Astrocyte of the spinal cord (primary cell): ENCODE results near the gene FADS2.
"Not testable (repeated sequence)": the region's sequence is repeated elsewhere in the genome, so short reads cannot be mapped to it uniquely, and the experiment has no call there.

Source experiments
- DNase-seq: peaks from one replicate; pipeline ENCODE4 v3.0.0; 2011; ENCODE audit warnings: low read depth, low spot score
- H3K4me3 ChIP-seq: 2 replicates; pipeline ENCODE4 v1.5.1; 2011; ENCODE audit warnings: low read depth, mild to moderate bottlenecking, low read length, moderate library complexity
- CTCF ChIP-seq: IDR thresholded peaks from 2 replicates; pipeline ENCODE4 v1.5.1; 2012; ENCODE audit warnings: low read depth, mild to moderate bottlenecking, low read length, inconsistent platforms
- in situ Hi-C: cut with HindIII; loops from 2 replicates; pipeline ENCODE4 v1.10.0; 2017; ENCODE audit warnings: low sequenced_read_pairs

The FADS2 gene

GRCh38 chr11:61879152-61879551 lies 51.1 kb downstream of the FADS2 start:
- DNase-seq, result no peak
- no peak overlapping the region for H3K4me3 ChIP-seq
- in situ Hi-C loops, result no loop called here
- TF ChIP-seq CTCF, result no peak

GRCh38 chr11:61880031-61880430 lies 51.9 kb downstream of the FADS2 start:
- no peak for DNase-seq
- no peak for TF ChIP-seq CTCF
- in situ Hi-C loops, result no loop called here
- H3K4me3 ChIP-seq, result no peak overlapping the region

- in situ Hi-C loops, result no loop called here
- H3K4me3 ChIP-seq, result no peak overlapping the region
- TF ChIP-seq CTCF, result no peak
- no peak for DNase-seq
Observed at GRCh38 chr11:61880454-61880853, 52.4 kb downstream of the FADS2 start.

GRCh38 chr11:61881397-61881796 lies 53.3 kb downstream of the FADS2 start:
- no peak for TF ChIP-seq CTCF
- in situ Hi-C loops, result no loop called here
- H3K4me3 ChIP-seq, result no peak overlapping the region
- no peak for DNase-seq

- DNase-seq, in situ Hi-C loops, H3K4me3 ChIP-seq: not testable (repeated sequence)
Observed at GRCh38 chr11:61882267-61882666, 54.2 kb downstream of the FADS2 start.

- in situ Hi-C loops, result no loop called here
- no peak overlapping the region for H3K4me3 ChIP-seq
- TF ChIP-seq CTCF, result no peak
- no peak for DNase-seq
Observed at GRCh38 chr11:61882879-61883278, 54.8 kb downstream of the FADS2 start.

- no peak overlapping the region for H3K4me3 ChIP-seq
- in situ Hi-C loops, result no loop called here
- no peak for DNase-seq
- no peak for TF ChIP-seq CTCF
Observed at GRCh38 chr11:61883327-61883726, 55.2 kb downstream of the FADS2 start.
